Fibroblast of lung (primary cell): Measurements from ENCODE around the gene TLR2. TPM values are rescaled to one million over a fixed set of nuclear protein-coding genes. Genes with fewer than 3 reads are reported as not detected.

Source experiments
- DNase-seq, 2 donors: peaks; one replicate each; pipeline versions ENCODE4 v3.0.0 to v3.0.0-alpha.2; 2010; ENCODE audit warnings: low read depth in 2 of 2
- H2AFZ ChIP-seq: 2 replicates; pipeline ENCODE4 v1.5.1; 2012; ENCODE audit warnings: low read length, control low read depth, inconsistent platforms
- H3K27ac ChIP-seq: 2 replicates; pipeline ENCODE4 v1.5.1; 2011; ENCODE audit warnings: low read length, control low read depth; ENCODE audit not compliant: insufficient read depth
- H3K27me3 ChIP-seq: 2 replicates; pipeline ENCODE4 v1.5.1; 2011; ENCODE audit warnings: mild to moderate bottlenecking, low read length; ENCODE audit not compliant: control insufficient read depth, insufficient read depth
- H3K36me3 ChIP-seq: 2 replicates; pipeline ENCODE4 v1.5.1; 2011; ENCODE audit warnings: low read length; ENCODE audit not compliant: control insufficient read depth, insufficient read depth
- H3K4me1 ChIP-seq: 2 replicates; pipeline ENCODE4 v1.5.1; 2011; ENCODE audit warnings: low read length; ENCODE audit not compliant: control insufficient read depth, insufficient read depth; ENCODE audit errors: extremely low read depth
- H3K4me2 ChIP-seq: 2 replicates; pipeline ENCODE4 v1.5.1; 2011; ENCODE audit warnings: low read length, control low read depth; ENCODE audit not compliant: insufficient read depth; ENCODE audit errors: extremely low read depth
- H3K4me3 ChIP-seq, 4 experiments: fragments of 200-600 bp in 1 of 4; sonication (generic) in 1 of 4; replicated peaks in 1 of 4; 2 replicates each; pipeline ENCODE4 v1.5.1; 2011 to 2016; ENCODE audit warnings: low read length in 4 of 4, low read depth in 3 of 4, mild to moderate bottlenecking in 3 of 4, control low read depth in 2 of 4, inconsistent platforms in 1 of 4, mixed read lengths in 1 of 4; ENCODE audit not compliant: insufficient read depth in 1 of 4; ENCODE audit errors: control extremely low read depth in 1 of 4
- H3K79me2 ChIP-seq: 2 replicates; pipeline ENCODE4 v1.5.1; 2012; ENCODE audit warnings: mild to moderate bottlenecking, low read length, inconsistent platforms; ENCODE audit not compliant: control insufficient read depth, insufficient read depth
- H3K9ac ChIP-seq: 2 replicates; pipeline ENCODE4 v1.5.1; 2011; ENCODE audit warnings: mild to moderate bottlenecking, low read length, control low read depth; ENCODE audit not compliant: insufficient read depth
- H3K9me3 ChIP-seq: 2 replicates; pipeline ENCODE4 v1.5.1; 2012; ENCODE audit warnings: low read depth, low read length; ENCODE audit not compliant: control insufficient read depth, insufficient read depth
- H4K20me1 ChIP-seq: 2 replicates; pipeline ENCODE4 v1.5.1; 2011; ENCODE audit warnings: low read length; ENCODE audit not compliant: control insufficient read depth, insufficient read depth; ENCODE audit errors: extremely low read depth
- CTCF ChIP-seq, 2 donors: IDR thresholded peaks in 1 of 2; conservative IDR thresholded peaks in 1 of 2; 1 replicate in 1 of 2; 2 replicates in 1 of 2; pipeline ENCODE4 v1.5.1; 2011 to 2012; ENCODE audit warnings: low read length in 2 of 2, control low read depth in 1 of 2, inconsistent platforms in 1 of 2, low read depth in 1 of 2, mild to moderate bottlenecking in 1 of 2
- EZH2 ChIP-seq: IDR thresholded peaks from 2 replicates; pipeline ENCODE4 v1.5.1; 2012; ENCODE audit warnings: low read length, control low read depth, mild to moderate bottlenecking; ENCODE audit errors: missing control alignments
- polyA plus RNA-seq, 2 donors: library from polyadenylated mRNA; depleted of rRNA in 1 of 2; stranded (reverse) in 1 of 2; unstranded in 1 of 2; fragments of >200 nt; gene quantifications; 2 replicates each; pipeline ENCODE4 v1.2.1, GENCODE V29; 2011 to 2012; ENCODE audit warnings: missing spikeins in 1 of 2
- total RNA-seq: library from RNA; depleted of rRNA; stranded (reverse); fragments of >200 nt; gene quantifications from 2 replicates; pipeline ENCODE4 v1.2.1, GENCODE V29; 2014

Gene TLR2
- total and polyA plus RNA-seq, 2 donors (not counting 1 experiment from before 2014, with no cell fraction given): under 0.01 to 0.17 TPM

GRCh38 chr4:153679486-153679885 lies 4.6 kb upstream of the TLR2 start:
- Histone ChIP-seq H2AFZ (no peak overlapping the region), H3K27me3 (peaks cover 14% of the 10 kb centered on the region), H3K4me3 (no peak overlapping the region), H3K36me3 (no peaks in the 10 kb centered on the region), H3K4me1 (no peaks in the 10 kb centered on the region), H3K79me2 (no peaks in the 10 kb centered on the region), H3K4me2 (no peak overlapping the region), H3K9me3 (no peaks in the 10 kb centered on the region), H3K9ac (no peak overlapping the region), H3K27ac (no peak overlapping the region), H4K20me1 (no peaks in the 10 kb centered on the region)
- no peak for TF ChIP-seq CTCF (conservative IDR thresholded peaks at IDR 0.05 in 1 of 2, IDR thresholded peaks at IDR 0.05 in 1 of 2; ENCODE audit: low read depth in 1 of 2, low read length in 2 of 2)
- TF ChIP-seq EZH2: no peak
- DNase-seq: no peak

GRCh38 chr4:153683763-153684181 lies 308 bp upstream of the TLR2 start:
- DNase-seq: no peak
- Histone ChIP-seq H3K4me2 (peak overlapping the region; percentile 94), H2AFZ (no peak overlapping the region), H3K36me3 (no peaks in the 10 kb centered on the region), H3K4me3 (peak overlapping the region; percentile 26 to 59 (median 35)), H3K27ac (no peak overlapping the region), H3K9ac (no peak overlapping the region), H3K4me1 (no peaks in the 10 kb centered on the region), H3K27me3 (peaks cover 24% of the 10 kb centered on the region), H3K9me3 (no peaks in the 10 kb centered on the region), H3K79me2 (no peaks in the 10 kb centered on the region), H4K20me1 (no peaks in the 10 kb centered on the region)
- TF ChIP-seq CTCF (conservative IDR thresholded peaks at IDR 0.05 in 1 of 2, IDR thresholded peaks at IDR 0.05 in 1 of 2; ENCODE audit: low read depth in 1 of 2, low read length in 2 of 2) (no peak), EZH2 (peak; percentile 57)

GRCh38 chr4:153684971-153685371 lies 891 bp downstream of the TLR2 start:
- Histone ChIP-seq H2AFZ (peak overlapping the region; percentile 40), H3K36me3 (no peaks in the 10 kb centered on the region), H3K27me3 (peaks cover 24% of the 10 kb centered on the region), H3K9ac (no peak overlapping the region), H4K20me1 (no peaks in the 10 kb centered on the region), H3K4me3 (peak overlapping the region in 3 of 4 experiments; percentile 32 to 59 (median 55)), H3K27ac (no peak overlapping the region), H3K9me3 (no peaks in the 10 kb centered on the region), H3K4me2 (peak overlapping the region; percentile 94), H3K4me1 (no peaks in the 10 kb centered on the region), H3K79me2 (no peaks in the 10 kb centered on the region)
- TF ChIP-seq EZH2: peak; percentile 79
- TF ChIP-seq CTCF (conservative IDR thresholded peaks at IDR 0.05 in 1 of 2, IDR thresholded peaks at IDR 0.05 in 1 of 2; ENCODE audit: low read depth in 1 of 2, low read length in 2 of 2): no peak
- no peak for DNase-seq
